HL-60/S4 treated with retinoic acid at 250 ng/mL for 4 days and 3 days (cell line): ENCODE results near the gene TMEM219.

ENCODE experiments used
- in situ Hi-C: fragments of 300-500 bp; cut with MboI; formaldehyde crosslinking; loops from 2 replicates; pipeline ENCODE4 v1.7.0; 2022; ENCODE audit warnings: low sequenced_read_pairs

The TMEM219 gene

DNA sequence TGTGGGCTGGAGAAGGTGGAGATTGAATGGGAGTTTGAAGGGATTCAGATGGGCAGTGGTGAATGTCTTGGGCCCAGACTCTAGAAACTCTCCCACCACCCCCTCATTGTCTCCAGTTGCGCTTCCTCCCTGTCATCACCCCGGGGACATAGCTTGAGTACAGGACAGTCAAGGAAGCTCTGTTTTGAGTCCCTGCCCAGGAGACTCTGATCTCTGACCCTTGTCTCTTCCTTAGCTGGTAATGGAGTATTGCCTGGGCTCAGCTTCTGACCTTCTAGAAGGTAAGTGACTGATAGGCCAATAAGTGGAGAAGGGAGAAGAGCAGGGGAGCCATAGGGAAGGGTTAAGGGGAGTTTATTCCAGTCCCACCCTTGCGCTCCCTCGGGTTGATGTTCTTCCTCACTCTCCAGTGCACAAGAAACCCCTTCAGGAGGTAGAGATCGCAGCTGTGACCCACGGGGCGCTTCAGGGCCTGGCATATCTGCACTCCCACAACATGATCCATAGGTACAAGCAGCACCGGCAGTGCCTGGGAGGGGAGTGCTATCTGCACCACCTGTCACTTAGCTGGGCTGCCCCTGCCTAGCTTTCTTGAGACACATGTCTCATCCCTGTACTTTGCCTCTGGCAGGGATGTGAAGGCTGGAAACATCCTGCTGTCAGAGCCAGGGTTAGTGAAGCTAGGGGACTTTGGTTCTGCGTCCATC, 16.8 kb downstream of the TMEM219 start:
- in situ Hi-C loops = no loop called here

DNA sequence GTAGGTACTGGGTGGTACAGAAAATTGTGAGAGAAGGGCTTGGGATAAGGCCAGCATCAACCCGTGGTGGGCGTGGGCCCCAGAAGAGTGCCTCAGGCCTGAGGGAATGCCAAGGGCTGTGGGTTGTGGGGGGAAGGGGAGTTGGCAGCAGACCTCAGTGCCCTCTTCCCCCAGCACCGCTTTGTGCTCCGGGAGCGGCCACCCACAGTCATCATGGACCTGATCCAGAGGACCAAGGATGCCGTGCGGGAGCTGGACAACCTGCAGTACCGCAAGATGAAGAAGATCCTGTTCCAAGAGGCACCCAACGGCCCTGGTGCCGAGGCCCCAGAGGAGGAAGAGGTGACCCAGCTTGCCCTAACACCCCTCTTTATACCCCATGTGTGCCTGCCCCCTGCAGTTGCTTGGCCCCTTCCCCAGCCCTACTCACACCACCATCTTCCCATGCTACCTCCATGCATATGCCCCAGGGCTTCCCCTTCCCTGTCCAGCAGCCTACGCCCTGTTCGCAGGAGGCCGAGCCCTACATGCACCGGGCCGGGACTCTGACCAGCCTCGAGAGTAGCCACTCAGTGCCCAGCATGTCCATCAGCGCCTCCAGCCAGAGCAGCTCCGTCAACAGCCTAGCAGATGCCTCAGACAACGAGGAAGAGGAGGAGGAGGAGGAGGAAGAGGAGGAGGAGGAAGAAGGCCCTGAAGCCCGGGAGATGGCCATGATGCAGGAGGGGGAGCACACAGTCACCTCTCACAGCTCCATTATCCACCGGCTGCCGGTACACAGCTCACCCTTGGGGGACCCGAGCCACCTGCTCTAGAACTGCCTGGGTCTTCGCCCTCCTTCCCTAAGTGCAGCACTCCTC, 20.9 kb downstream of the TMEM219 start:
- in situ Hi-C loops = no loop called here

DNA sequence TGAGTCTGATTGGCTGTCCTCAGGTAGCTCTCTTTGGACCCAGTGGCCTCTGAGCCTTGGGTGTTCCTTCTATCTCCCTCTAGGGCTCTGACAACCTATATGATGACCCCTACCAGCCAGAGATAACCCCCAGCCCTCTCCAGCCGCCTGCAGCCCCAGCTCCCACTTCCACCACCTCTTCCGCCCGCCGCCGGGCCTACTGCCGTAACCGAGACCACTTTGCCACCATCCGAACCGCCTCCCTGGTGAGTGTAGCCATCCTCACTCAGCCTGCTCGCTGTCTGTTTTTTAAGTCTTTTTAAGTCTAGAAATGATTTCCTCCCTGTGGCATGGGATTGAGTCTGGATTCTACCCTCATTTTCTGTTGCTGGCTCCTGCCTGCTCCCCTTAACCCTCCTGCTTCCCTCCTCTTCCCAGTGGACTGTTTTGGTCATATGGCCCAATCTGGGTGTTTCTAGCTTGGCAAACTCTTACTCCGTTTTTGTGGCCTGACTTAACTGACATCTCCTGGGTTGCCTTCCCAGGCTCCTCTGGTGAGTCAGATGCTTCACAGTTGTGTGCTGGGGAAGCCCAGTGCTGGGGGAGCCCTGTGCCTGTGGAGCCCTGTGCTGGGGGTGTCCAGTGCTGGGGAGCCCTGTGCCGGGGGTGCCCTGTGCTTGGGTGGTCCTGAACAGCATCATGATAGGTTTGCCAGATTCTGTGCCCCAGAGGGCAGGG, 21.7 kb downstream of the TMEM219 start:
- in situ Hi-C loops = no loop called here

DNA sequence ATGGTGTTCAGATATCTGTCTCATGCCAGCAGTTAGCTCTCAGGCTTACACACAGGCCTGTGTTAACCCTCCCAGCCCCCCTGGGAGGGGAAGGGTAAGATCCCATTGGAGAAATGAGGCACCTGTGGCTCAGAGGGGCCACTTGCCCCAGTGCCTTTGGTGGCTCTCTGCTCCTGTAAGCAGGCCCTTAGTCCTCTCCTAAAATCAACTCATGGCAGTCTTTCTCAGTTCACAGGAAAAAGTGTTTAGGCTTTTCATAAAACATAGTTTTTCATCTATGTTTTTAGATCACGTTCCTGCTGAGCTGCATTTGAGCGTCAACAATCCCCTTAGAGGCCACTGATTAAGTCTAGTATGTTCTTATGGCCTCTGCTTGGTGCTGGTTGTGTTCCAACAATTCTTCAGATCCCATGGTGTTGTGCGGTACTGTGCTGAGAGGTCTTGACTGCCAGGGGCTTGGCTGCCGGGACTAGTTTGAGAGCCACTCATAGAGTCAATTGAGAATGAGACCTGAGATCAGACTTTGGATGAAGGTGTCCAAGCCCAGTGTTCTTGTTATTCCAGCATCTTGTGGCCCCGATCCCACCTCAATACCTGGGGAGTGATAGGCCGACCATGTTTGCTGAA, 22.4 kb downstream of the TMEM219 start:
- in situ Hi-C loops = no loop called here

DNA sequence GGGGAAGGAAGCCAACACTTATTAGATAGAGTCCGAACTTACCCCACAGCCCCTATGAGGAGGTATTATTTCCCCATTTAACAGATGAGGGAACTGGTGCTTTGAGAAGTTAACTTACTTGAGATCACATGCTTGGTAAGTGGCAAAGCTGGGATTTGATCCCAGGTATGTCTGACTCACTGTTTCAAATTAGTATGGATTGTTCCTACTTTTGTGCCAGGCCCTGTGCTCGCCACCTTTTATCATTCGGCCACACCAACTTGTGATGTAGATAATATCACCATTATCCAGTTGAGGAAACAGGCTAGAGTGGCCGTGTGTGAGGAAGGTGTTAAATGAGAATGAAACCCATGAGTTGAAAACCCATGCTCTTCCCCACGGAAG, 22.9 kb downstream of the TMEM219 start:
- in situ Hi-C loops = no loop called here

DNA sequence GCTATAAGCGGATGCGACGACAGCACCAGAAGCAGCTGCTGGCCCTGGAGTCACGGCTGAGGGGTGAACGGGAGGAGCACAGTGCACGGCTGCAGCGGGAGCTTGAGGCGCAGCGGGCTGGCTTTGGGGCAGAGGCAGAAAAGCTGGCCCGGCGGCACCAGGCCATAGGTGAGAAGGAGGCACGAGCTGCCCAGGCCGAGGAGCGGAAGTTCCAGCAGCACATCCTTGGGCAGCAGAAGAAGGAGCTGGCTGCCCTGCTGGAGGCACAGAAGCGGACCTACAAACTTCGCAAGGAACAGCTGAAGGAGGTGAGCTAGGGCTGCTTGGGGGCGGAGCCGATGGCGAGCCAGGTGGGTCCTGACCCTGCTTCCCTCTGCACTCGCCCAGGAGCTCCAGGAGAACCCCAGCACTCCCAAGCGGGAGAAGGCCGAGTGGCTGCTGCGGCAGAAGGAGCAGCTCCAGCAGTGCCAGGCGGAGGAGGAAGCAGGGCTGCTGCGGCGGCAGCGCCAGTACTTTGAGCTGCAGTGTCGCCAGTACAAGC, 23.5 kb downstream of the TMEM219 start:
- in situ Hi-C loops = no loop called here

DNA sequence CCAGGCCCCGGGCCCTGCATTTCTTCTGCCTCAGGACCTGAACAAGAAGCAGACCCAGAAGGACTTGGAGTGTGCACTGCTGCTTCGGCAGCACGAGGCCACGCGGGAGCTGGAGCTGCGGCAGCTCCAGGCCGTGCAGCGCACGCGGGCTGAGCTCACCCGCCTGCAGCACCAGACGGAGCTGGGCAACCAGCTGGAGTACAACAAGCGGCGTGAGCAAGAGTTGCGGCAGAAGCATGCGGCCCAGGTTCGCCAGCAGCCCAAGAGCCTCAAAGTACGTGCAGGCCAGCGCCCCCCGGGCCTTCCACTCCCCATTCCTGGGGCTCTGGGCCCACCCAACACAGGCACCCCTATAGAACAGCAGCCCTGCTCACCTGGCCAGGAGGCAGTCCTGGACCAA, 24.4 kb downstream of the TMEM219 start:
- in situ Hi-C loops = no loop called here

DNA sequence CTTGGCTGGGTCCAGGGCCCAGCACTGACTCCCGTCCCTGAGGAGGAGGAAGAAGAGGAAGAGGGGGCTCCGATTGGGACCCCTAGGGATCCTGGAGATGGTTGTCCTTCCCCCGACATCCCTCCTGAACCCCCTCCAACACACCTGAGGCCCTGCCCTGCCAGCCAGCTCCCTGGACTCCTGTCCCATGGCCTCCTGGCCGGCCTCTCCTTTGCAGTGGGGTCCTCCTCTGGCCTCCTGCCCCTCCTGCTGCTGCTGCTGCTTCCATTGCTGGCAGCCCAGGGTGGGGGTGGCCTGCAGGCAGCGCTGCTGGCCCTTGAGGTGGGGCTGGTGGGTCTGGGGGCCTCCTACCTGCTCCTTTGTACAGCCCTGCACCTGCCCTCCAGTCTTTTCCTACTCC, 25.1 kb downstream of the TMEM219 start:
- in situ Hi-C loops = no loop called here

DNA sequence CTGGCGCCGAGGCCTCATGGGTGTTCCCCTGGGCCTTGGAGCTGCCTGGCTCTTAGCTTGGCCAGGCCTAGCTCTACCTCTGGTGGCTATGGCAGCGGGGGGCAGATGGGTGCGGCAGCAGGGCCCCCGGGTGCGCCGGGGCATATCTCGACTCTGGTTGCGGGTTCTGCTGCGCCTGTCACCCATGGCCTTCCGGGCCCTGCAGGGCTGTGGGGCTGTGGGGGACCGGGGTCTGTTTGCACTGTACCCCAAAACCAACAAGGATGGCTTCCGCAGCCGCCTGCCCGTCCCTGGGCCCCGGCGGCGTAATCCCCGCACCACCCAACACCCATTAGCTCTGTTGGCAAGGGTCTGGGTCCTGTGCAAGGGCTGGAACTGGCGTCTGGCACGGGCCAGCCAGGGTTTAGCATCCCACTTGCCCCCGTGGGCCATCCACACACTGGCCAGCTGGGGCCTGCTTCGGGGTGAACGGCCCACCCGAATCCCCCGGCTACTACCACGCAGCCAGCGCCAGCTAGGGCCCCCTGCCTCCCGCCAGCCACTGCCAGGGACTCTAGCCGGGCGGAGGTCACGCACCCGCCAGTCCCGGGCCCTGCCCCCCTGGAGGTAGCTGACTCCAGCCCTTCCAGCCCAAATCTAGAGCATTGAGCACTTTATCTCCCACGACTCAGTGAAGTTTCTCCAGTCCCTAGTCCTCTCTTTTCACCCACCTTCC, 25.6 kb downstream of the TMEM219 start:
- in situ Hi-C loops = no loop called here

DNA sequence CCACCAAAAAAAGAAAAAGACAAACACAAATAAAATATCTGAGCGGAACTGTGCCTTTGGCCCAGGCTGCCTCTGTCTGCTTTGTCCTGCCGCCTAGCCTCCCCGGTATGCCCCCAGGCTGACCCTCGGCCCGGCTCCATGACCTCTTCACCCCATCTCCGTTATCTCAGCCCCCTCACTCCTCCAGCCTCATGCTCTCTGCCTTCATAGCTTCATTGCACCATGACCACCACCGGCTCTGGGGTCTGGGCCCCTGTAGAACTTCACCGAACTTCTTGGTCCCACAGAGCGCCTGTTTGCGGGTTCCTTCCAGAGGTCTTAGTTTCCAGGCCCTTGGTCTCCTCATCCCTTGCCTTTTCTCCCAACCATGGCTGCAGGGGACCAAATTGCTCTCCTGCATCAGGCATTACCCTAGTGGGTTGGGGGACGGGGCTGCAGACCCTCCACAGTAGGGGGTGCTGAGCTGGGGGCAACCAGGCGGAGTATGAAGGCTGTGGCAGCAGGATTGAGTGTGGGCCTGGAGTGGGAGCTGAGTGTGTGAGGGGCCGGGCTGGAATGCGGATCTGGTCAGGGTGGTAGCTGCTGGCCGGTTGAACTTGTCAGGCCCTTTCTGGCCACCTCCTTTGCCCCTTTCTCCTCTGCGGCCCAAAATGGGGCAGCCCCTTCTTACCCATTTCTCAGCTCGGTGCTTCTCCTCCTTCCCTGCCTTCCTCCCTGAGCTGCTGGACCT, 26.6 kb downstream of the TMEM219 start:
- in situ Hi-C loops = no loop called here

DNA sequence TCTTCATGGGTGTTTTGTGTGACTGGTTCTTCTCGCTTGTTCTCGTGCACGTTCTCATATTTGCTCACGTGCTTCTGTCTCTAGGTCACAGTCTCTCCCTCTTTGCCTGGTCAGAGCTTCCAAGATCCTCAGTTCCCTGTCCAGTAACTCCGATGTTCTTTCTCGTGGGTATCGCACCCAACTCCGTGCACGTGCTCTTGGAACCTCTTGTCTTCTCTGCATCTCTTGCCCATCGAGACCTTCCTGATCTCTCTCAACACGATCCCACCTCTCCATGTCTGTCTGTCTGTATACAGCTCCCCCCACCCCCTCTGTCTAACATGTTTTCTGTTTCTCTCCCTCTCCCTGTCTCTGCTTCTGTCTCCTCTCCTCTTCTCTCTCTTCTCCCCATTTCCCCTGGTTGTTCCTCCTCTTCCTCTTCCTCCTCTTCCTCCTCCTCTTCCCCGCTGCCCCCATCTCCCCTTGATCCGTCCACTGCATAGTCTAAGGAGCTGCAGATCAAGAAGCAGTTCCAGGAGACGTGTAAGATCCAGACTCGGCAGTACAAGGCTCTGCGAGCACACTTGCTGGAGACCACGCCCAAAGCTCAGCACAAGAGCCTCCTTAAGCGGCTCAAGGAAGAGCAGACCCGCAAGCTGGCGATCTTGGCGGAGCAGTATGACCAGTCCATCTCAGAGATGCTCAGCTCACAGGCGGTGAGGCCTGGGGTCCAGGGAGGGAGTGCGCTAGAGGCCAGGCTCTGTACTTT, 27.4 kb downstream of the TMEM219 start:
- in situ Hi-C loops = no loop called here

DNA sequence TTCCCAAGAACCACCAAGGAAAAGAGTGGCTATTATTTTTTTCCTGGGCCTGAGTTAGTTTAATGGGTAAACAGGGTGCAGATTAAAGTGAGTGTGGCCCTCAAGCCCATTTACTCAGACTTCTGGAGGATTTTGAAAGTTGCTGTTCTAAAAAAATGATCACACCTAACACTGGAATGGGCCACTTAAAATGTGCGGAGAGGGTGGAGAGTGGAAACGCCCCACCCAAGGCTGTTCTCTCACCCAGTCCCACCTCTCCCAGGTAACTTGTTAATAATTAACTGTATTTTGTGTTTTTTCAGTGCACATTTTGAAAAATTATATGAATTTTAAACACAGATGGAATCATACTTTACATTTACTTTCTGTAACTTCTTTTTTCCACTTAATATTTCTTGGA, 28.2 kb downstream of the TMEM219 start:
- in situ Hi-C loops = no loop called here

DNA sequence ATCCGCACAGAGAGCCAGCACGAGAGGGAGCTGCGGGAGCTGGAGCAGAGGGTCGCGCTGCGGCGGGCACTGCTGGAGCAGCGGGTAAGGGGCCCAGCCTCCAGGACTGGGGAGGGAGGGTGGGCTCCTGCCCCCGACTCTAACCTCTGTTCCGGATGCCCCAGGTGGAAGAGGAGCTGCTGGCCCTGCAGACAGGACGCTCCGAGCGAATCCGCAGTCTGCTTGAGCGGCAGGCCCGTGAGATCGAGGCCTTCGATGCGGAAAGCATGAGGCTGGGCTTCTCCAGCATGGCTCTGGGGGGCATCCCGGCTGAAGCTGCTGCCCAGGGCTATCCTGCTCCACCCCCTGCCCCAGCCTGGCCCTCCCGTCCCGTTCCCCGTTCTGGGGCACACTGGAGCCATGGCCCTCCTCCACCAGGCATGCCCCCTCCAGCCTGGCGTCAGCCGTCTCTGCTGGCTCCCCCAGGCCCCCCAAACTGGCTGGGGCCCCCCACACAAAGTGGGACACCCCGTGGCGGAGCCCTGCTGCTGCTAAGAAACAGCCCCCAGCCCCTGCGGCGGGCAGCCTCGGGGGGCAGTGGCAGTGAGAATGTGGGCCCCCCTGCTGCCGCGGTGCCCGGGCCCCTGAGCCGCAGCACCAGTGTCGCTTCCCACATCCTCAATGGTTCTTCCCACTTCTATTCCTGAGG, 29.1 kb downstream of the TMEM219 start:
- in situ Hi-C loops = no loop called here

DNA sequence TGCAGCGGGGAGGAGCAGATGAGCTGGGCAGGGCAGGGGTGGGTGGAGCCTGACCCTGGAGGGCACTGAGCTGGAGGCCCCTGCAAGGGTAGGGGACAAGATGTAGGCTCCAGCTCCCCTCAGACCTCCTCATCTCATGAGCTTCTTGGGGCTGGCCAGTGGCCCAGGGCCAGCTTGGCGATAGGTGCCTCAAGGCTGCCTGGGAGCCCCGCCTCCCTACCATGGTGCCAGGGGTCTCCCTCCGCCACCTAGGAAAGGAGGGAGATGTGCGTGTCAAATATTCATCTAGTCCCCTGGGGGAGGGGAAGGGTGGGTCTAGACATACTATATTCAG, 29.7 kb downstream of the TMEM219 start:
- in situ Hi-C loops = no loop called here

DNA sequence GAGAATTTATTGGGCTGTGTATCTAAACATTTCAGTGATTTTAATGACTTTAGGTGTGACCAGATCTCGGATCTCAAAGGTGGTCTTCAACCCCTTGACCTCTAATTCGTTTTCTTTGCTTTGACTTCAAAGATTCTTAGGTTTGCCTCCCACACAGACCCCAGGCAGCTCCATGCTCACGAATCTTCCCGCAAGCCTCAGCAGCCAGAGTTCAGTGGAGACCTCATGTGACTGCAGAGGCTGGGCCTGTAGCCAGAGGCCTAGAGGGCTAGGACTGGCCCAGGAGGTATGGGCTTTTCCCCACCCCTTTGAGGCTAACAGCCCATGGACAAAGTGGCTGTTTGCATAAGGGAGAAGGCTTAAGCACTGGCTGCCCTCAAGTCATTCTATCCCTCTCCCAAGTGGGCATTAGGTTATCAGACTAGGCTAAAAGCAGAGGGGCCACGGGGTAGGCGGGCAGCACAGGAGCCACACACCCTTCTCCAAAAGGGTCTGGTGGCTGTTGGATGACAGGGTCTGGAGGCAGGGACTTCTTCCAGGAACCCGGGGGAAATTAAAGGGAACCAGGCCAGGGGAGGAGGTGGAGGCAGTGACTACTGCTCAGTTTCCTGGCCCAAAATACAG, 30.6 kb downstream of the TMEM219 start:
- in situ Hi-C loops = no loop called here

DNA sequence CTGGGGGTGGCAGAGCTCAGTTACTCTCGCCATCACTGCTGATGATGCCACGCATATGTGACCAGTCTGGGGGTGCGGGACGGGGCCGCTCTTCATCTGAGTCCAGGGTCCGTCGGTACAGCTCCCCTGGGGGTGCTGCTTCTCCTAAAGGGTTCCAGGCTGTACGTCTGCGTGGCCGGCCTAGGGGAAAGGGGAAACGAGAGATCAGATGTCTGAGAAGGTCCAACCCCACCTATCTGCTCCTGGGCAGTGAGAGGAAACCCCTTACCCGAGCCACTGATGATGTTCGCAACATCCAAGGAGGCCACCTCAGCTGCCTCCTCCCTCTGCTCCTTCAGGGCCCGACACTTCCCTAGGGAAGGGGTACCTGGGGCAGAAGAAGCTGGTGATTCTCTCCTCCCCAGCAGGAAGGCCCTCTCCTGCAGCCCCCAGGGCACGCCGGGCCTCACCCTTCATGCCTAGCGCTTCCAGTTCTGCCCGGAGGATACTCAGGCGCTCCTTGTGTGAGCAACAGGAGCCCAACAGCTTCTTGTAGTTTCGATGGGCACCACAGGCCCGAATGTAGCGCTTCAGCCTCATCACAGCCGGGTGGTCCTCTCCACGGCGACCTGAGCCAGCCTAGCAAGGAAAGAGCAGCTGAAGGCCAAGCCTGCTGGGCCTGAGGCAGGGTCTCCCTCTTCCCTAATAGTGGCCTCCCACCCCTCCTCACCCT, 31.5 kb downstream of the TMEM219 start:
- in situ Hi-C loops = no loop called here

DNA sequence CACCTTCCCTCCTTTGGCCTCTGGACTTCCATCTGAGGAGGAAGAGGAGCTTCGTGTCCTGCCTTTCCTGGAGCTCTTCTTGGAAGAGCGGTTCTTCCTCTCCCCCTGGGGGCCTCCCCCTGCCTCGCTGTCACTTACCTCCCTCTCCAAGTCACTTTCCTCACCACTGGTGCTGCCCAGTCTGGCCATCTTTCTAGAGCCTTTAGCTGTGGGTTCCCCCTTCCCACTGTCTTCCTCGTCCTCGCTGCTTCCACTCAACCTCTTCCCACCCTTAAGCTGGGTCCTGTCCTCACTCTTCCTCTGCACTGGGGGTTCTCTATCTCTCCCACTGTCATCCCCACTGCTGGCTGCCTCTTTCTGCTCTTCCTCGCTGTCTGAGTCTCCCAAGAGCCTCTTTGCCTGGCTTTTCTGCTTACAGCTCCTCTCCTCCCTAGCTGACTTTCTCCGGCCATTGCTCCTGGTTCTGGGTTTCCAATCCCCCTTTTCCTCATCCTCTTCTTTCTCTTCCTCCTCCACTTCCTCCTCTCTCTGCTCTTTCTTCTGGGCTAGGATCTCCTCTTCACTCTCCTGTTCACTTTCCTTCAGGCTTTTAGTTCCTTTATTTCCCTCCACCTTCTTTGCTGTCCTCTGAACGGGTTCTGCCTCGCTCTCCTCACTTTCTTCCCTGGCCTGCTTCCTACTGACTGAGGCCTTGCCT, 32.2 kb downstream of the TMEM219 start:
- in situ Hi-C loops = no loop called here
